Lower leg skin (tissue), 4 donors: ENCODE data around the gene IL15RA. TPM values are rescaled to one million over a fixed set of nuclear protein-coding genes. Genes with fewer than 3 reads are reported as not detected.
A peak's percentile ranks its signal among the peaks of the same experiment; 100 is the strongest.

Experiments
- DNase-seq, 2 donors: peaks; one replicate each; pipeline ENCODE4 v3.0.0-alpha.2; 2019; ENCODE audit warnings: low spot score in 2 of 2
- H3K4me3 ChIP-seq: fragments of 200-600 bp; sonication (generic); 2 replicates; pipeline ENCODE4 v1.5.1; 2017; ENCODE audit warnings: mild to moderate bottlenecking, low read depth; ENCODE audit not compliant: poor library complexity, severe bottlenecking
- POLR2A ChIP-seq, 2 donors: fragments of 450-650 bp; IDR thresholded peaks; one replicate each; pipeline ENCODE4 v1.6.1; 2016 to 2017; ENCODE audit warnings: antibody characterized with exemption in 2 of 2, mild to moderate bottlenecking in 1 of 2, moderate library complexity in 1 of 2
- WGBS, 2 donors: methylation state at CpG; one replicate each; pipeline ENCODE4 v1.1.5; 2018; 5-methylcytosine and 5-hydroxymethylcytosine counted together
- intact Hi-C: fragments of 100-400 bp; cut with DNase I; formaldehyde crosslinking; loops from one replicate; pipeline ENCODE4 v1.15.0; 2023; ENCODE audit warnings: low total_unique reads
- total RNA-seq, 4 donors: library from RNA; depleted of rRNA; stranded (reverse); fragments of >200 nt; gene quantifications; one replicate each; pipeline ENCODE4 v1.1.0, GENCODE V29; 2016
- TF ChIP-seq, protein P1 (sequence below), 3 donors: fragments of 450-650 bp; IDR thresholded peaks; one replicate each; pipeline ENCODE4 v1.5.1; 2016; ENCODE audit warnings: antibody characterized with exemption in 3 of 3, mild to moderate bottlenecking in 3 of 3, moderate library complexity in 2 of 3

IL15RA gene
- total RNA-seq, 4 donors from 2014 or later = 9.3 to 30.8 (median 24.8) TPM

DNA sequence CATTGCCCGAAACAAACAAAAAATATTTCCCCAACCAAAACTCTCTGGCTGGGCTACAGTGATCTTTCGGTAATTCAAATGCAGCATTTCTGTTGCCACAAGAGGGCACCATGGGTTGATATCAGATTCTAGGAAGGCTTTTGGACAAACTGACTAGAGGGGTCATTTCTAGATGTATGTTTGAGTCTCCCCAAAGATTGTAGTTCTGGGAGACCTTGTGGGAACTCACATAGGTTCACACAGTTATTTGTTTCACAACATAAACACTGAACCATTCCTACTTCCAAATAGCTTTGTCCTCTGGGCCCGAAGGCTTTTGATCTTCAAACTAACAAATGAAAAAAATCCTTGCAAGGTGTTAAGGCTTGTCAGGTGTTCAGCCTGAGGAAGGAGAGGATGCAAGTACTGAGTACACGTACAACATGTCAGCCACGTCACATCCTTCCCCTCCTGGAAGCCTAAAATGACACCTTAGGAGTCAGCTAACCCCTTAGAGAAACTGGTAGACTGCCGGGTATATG, 37.0 kb upstream of the IL15RA start:
- TF ChIP-seq, protein P1, sequence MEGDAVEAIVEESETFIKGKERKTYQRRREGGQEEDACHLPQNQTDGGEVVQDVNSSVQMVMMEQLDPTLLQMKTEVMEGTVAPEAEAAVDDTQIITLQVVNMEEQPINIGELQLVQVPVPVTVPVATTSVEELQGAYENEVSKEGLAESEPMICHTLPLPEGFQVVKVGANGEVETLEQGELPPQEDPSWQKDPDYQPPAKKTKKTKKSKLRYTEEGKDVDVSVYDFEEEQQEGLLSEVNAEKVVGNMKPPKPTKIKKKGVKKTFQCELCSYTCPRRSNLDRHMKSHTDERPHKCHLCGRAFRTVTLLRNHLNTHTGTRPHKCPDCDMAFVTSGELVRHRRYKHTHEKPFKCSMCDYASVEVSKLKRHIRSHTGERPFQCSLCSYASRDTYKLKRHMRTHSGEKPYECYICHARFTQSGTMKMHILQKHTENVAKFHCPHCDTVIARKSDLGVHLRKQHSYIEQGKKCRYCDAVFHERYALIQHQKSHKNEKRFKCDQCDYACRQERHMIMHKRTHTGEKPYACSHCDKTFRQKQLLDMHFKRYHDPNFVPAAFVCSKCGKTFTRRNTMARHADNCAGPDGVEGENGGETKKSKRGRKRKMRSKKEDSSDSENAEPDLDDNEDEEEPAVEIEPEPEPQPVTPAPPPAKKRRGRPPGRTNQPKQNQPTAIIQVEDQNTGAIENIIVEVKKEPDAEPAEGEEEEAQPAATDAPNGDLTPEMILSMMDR (IDR thresholded peaks at IDR 0.05) = no peak
- no peak for TF ChIP-seq POLR2A (IDR thresholded peaks at IDR 0.05)
- WGBS, 2 donors = 40% methylated on average over 6 of the region's 6 CpGs
- DNase-seq = peak; percentile 62 to 83
- H3K4me3 ChIP-seq = no peak overlapping the region
- intact Hi-C loops = no loop called here

DNA sequence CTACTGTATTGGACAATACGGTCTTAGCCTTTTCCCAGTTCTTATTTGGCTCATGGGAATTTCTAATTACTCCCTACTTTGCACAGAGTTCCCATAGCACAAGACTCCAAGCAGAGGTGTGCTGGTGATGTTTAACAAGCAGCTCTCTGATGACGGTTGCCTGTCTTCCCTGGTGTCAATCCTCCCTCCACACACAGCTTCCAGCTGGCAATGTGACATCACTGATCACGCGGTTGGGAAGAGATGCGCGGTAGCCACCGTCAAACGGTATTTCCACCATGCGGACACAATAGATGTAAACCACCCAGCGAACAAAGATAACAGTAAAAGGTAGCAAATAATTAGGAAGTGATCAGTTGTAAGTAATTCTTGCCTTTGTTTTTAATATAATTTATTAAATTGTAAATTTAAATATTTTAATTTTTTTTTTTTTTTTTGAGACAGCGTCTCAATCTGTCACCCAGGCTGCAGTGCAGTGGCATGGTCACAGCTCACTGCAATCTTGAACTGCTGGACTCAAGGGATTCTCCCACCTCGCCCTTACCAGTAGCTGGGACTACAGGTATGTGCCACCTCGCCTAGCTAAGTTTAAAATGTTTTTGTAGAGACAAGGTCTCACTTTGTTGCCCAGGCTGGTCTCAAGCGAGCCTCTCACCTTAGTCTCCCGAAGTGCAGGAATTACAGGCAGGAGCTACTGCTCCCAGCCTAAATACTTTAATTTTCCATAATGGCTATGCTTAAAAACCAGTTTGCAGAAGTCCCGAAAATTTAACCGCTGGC, 36.3 kb upstream of the IL15RA start:
- intact Hi-C loops = no loop called here
- DNase-seq = peak; percentile 13 to 72
- TF ChIP-seq POLR2A (IDR thresholded peaks at IDR 0.05) = no peak
- TF ChIP-seq, protein P1 (IDR thresholded peaks at IDR 0.05) = no peak
- no peak overlapping the region for H3K4me3 ChIP-seq
- 73 to 74% methylated on average over 17 of the region's 17 CpGs for WGBS, 2 donors

DNA sequence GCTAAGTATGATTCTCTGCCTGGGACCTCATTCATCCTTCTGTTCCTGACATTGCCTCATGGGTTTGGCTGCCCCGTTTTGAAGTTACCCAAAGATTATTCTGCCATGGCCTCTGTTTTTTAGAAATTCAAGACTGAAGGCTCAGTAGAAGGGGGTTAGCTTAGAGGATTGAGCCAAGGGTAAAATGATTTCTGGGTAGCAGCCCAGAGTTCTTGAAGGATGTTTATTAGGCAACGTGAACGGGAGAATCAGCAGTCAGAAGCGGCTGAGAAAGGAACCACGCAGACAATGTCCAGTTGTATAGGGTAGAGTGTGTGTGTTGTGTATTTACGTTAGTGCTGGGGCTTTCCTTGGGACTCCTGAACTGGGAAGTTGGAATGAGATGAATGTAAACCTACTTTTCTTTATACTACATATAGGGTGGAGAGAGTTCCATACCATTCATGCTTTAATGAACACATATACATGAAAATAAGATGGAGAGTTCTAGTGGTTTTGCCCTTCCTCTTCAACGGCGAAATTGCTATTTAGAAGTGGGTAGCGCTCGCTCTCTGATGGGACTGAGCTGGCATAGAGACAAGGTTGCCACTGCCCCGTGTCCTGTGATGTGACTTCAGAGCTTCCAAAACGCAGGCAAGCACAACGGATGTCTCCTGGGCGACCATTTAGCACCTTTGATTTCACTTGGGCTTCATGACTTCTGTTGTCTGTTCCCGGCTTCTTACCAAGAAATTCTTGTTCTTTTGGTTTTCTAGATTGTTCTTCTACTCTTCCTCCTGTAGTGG, 35.0 kb upstream of the IL15RA start:
- intact Hi-C loops = no loop called here
- no peak overlapping the region for H3K4me3 ChIP-seq
- 91 to 93% methylated on average over 15 of the region's 15 CpGs for WGBS, 2 donors
- peak; percentile 7 to 57 for DNase-seq
- TF ChIP-seq, protein P1 (IDR thresholded peaks at IDR 0.05) = no peak
- no peak for TF ChIP-seq POLR2A (IDR thresholded peaks at IDR 0.05)

DNA sequence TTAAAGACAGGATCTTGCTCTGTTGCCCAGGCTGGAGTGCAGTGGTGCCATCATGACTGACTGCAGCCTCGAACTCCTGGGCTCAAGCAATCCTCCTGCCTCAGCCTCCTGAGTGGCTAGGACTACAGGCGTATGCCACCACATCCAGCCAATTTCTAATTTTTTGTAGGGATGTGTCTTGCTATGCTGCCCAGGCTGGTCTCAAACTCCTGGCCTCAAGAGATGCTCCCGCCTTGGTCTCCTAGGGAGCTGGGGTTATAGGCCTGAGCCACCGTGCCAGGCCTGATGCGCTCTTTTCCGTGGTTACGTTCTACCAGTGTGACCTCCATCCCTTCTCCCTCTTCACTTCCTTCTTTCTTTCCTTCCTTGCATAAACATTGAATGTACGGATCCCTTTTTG, 34.2 kb upstream of the IL15RA start:
- intact Hi-C loops = no loop called here
- no peak for TF ChIP-seq POLR2A (IDR thresholded peaks at IDR 0.05)
- TF ChIP-seq, protein P1 (IDR thresholded peaks at IDR 0.05) = no peak
- H3K4me3 ChIP-seq = no peak overlapping the region
- 93 to 95% methylated on average over 8 of the region's 8 CpGs for WGBS, 2 donors
- peak in 1 of 2 donors; percentile 50 for DNase-seq

DNA sequence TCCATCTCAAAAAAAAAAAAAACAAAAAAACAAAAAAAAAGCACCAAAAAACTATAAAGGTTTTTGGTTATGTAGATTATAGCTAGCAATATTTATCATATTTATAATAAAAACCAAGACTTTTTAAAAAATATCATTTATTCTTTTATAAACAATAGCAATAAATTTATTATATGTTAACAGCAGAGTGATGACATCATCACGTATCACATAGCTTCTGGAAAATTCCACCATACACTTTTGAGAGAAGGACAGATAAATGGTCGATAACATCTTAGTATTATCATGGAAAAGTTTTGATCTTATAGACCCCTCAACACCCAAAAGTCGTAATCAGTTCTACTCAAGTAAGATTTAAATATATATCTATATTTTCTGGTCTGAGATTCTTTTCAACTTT, 33.2 kb upstream of the IL15RA start:
- 91 to 93% methylated on average over 3 of the region's 3 CpGs for WGBS, 2 donors
- no peak overlapping the region for H3K4me3 ChIP-seq
- no peak for DNase-seq
- intact Hi-C loops = no loop called here
- no peak for TF ChIP-seq POLR2A (IDR thresholded peaks at IDR 0.05)
- TF ChIP-seq, protein P1 (IDR thresholded peaks at IDR 0.05) = no peak
